ENCODE data around the gene IFITM2. TPM values are rescaled to one million over a fixed set of nuclear protein-coding genes. Genes with fewer than 3 reads are reported as not detected.

Gene IFITM2
- total and polyA plus RNA-seq, 2 donors (not counting 1 experiment from before 2014, with no cell fraction given): 72.1 to 451 TPM

DNA sequence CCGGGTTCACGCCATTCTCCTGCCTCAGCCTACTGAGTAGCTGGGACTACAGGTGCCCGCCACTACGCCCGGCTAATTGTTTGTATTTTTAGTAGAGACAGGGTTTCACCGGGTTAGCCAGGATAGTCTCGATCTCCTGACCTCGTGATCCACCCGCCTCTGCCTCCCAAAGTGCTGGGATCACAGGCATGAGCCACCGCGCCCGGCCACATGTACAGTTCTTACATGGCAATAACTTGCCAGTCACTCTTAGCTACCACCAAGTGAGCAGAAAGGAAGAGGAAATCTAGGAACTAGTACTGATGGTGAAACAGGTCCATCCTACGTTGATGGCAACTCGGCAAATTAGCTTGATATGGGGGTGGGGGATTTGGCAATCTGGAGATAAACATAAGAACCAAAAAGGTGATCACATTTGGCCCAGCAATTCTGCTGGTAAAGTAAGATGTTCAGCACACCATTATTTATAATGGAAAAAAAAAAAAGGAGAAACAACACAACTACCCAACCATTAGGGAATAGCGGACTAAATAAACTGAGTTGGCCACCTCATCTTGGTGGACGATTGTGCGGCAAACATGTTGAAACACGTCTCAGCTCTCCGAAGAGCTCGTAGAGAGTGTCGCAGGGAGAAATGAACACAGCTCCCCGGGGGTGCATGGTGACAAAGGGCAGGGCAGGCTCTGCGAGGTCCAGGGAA is 24.1 kb upstream of the IFITM2 start:
- Histone ChIP-seq H3K36me3 (replicated peaks in 1 of 2; ENCODE audit: control extremely low read depth in 1 of 2, control insufficient read depth in 1 of 2, extremely low read depth in 1 of 2, insufficient read depth in 2 of 2, low read length in 1 of 2) (no peaks in the 10 kb centered on the region), H2AFZ (ENCODE audit: insufficient read depth, low read depth, low read length, poor library complexity, severe bottlenecking) (no peak overlapping the region), H3K27ac (ENCODE audit: low read length in 2 of 2) (no peak overlapping the region), H3K4me3 (ENCODE audit: control extremely low read depth in 1 of 5, extremely low read depth in 1 of 5, insufficient read depth in 1 of 5, low read depth in 2 of 5, low read length in 4 of 5) (no peak overlapping the region), H3K79me2 (ENCODE audit: control insufficient read depth, insufficient read depth, low read length) (peaks cover 6% of the 10 kb centered on the region), H3K9ac (ENCODE audit: low read length) (no peak overlapping the region), H4K20me1 (ENCODE audit: control insufficient read depth, insufficient read depth, low read length, poor library complexity, severe bottlenecking) (peaks cover 5% of the 10 kb centered on the region), H3K4me2 (replicated peaks; ENCODE audit: low read depth, low read length, poor library complexity, severe bottlenecking) (no peak overlapping the region), H3K9me3 (ENCODE audit: control extremely low read depth in 1 of 3, control insufficient read depth in 2 of 3, insufficient read depth in 1 of 3, low read length in 2 of 3) (peaks cover 0 to 18% (median 0%) of the 10 kb centered on the region in 3 donors), H3K27me3 (replicated peaks in 1 of 4; ENCODE audit: control extremely low read depth in 1 of 4, control insufficient read depth in 3 of 4, insufficient read depth in 4 of 4, low read length in 3 of 4) (peaks cover 0 to 59% (median 23%) of the 10 kb centered on the region in 4 experiments), H3K4me1 (ENCODE audit: control insufficient read depth in 2 of 2, insufficient read depth in 2 of 2, low read length in 2 of 2) (peaks cover 47 to 50% of the 10 kb centered on the region in 2 donors)
- WGBS (ENCODE audit: insufficient coverage): 93% methylated on average over 11 of the region's 23 CpGs
- POLR2A ChIA-PET: interaction anchor here (0.7 to 1.1 kb wide), 2 partner anchors 9 to 11 kb away, joined by 4 to 6 read pairs; no protein-coding TSS in a partner anchor
- Mint-ChIP-seq H3K27me3 (peaks cover 35% of the 10 kb centered on the region), H3K4me1 (peaks cover 39% of the 10 kb centered on the region), H3K9me3 (ENCODE audit: insufficient read depth) (no peaks in the 10 kb centered on the region), H3K4me3 (no peak overlapping the region), H3K27ac (no peak overlapping the region)
- no peak for DNase-seq
- CTCF ChIA-PET: interaction anchor here (3.3 kb wide), 1 partner anchor 33 kb away, joined by 19 read pairs; no protein-coding TSS in a partner anchor
- no peak for ATAC-seq (ENCODE audit: low read depth)
- intact Hi-C loops (cut with micrococcal nuclease): no loop called here
- TF ChIP-seq, protein P1, sequence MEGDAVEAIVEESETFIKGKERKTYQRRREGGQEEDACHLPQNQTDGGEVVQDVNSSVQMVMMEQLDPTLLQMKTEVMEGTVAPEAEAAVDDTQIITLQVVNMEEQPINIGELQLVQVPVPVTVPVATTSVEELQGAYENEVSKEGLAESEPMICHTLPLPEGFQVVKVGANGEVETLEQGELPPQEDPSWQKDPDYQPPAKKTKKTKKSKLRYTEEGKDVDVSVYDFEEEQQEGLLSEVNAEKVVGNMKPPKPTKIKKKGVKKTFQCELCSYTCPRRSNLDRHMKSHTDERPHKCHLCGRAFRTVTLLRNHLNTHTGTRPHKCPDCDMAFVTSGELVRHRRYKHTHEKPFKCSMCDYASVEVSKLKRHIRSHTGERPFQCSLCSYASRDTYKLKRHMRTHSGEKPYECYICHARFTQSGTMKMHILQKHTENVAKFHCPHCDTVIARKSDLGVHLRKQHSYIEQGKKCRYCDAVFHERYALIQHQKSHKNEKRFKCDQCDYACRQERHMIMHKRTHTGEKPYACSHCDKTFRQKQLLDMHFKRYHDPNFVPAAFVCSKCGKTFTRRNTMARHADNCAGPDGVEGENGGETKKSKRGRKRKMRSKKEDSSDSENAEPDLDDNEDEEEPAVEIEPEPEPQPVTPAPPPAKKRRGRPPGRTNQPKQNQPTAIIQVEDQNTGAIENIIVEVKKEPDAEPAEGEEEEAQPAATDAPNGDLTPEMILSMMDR (IDR thresholded peaks at IDR 0.05): no peak
- TF ChIP-seq EZH2 (IDR thresholded peaks at IDR 0.05; ENCODE audit: borderline replicate concordance, insufficient read depth, low read depth, low read length, poor library complexity, severe bottlenecking): no peak

Data from B cell (primary cell).